Activated CD8-positive, alpha-beta T cell treated with anti-CD3 and anti-CD28 coated beads for 36 hours (primary cell): ENCODE measurements around the gene MRPS35. TPM values are rescaled to one million over a fixed set of nuclear protein-coding genes. Genes with fewer than 3 reads are reported as not detected.

Experiments used
- ATAC-seq: fragments of 200-7000 bp; cut with Tn5 transposase; one replicate; pipeline ENCODE4 v1.10.0; 2021; ENCODE audit warnings: mild to moderate bottlenecking, moderate library complexity
- CTCF ChIA-PET: fragments of 350-600 bp; sonication (Branson Sonifier 250); formaldehyde crosslinking; loops from one replicate; lab custom pipeline; 2021; ENCODE audit warnings: antibody characterized with exemption; lab: Charles Lee
- POLR2A ChIA-PET: fragments of 350-600 bp; sonication (Branson Sonifier 250); formaldehyde crosslinking; loops from one replicate; lab custom pipeline; 2021; ENCODE audit warnings: antibody characterized with exemption; lab: Charles Lee
- DNase-seq: peaks from one replicate; pipeline ENCODE4 v3.0.0-alpha.2; 2020
- H3K27ac Mint-ChIP-seq: one replicate; pipeline ENCODE4 v1.8.0; 2021; ENCODE audit warnings: mild to moderate bottlenecking, mixed read lengths
- H3K27me3 Mint-ChIP-seq: one replicate; pipeline ENCODE4 v1.8.0; 2021; ENCODE audit warnings: mixed read lengths
- H3K36me3 Mint-ChIP-seq: one replicate; pipeline ENCODE4 v1.8.0; 2021; ENCODE audit warnings: low read depth, mixed read lengths
- H3K4me1 Mint-ChIP-seq: one replicate; pipeline ENCODE4 v1.8.0; 2021; ENCODE audit warnings: low read depth, mixed read lengths
- H3K4me3 Mint-ChIP-seq: one replicate; pipeline ENCODE4 v1.8.0; 2021; ENCODE audit warnings: mild to moderate bottlenecking, moderate library complexity, mixed read lengths
- H3K9me3 Mint-ChIP-seq: one replicate; pipeline ENCODE4 v1.8.0; 2021; ENCODE audit warnings: mixed read lengths
- CTCF ChIP-seq: fragments of 200-600 bp; IDR thresholded peaks from one replicate; pipeline ENCODE4 v1.8.0; 2022; ENCODE audit warnings: antibody characterized with exemption, mild to moderate bottlenecking
- intact Hi-C: fragments of 100-400 bp; cut with micrococcal nuclease; formaldehyde crosslinking; loops from one replicate; pipeline ENCODE4 v1.10.0; 2022
- total RNA-seq, 2 experiments: library from RNA; stranded (reverse); gene quantifications; one replicate each; pipeline ENCODE4 v1.2.3, GENCODE V29; 2021

Gene MRPS35
- total RNA-seq, 2 experiments from 2014 or later, result 56.4 to 60.5 TPM

- intact Hi-C loops, result no loop called here
- Mint-ChIP-seq H3K27ac (peak overlapping the region; percentile 81), H3K27me3 (no peaks in the 10 kb centered on the region), H3K4me1 (peaks cover 25% of the 10 kb centered on the region), H3K9me3 (no peaks in the 10 kb centered on the region), H3K36me3 (peaks cover 52% of the 10 kb centered on the region), H3K4me3 (no peak overlapping the region)
- TF ChIP-seq CTCF, result no peak
- no peak for DNase-seq
- CTCF ChIA-PET, result interaction anchor here (0.9 to 9.1 kb wide), 2 partner anchors 16 to 27 kb away, joined by 3 to 55 read pairs; no protein-coding TSS in a partner anchor
- peak; percentile 82 for ATAC-seq
- POLR2A ChIA-PET, result interaction anchor here (1.2 to 4.1 kb wide), 2 partner anchors 15 to 58 kb away, joined by 3 to 15 read pairs; partner anchors contain the start of genes KLHL42 and MANSC4
Measured at GRCh38 chr12:27794818-27795584, 84.4 kb downstream of the MRPS35 start.

- Mint-ChIP-seq H3K9me3 (no peaks in the 10 kb centered on the region), H3K27me3 (no peaks in the 10 kb centered on the region), H3K4me3 (no peak overlapping the region), H3K27ac (peak overlapping the region; percentile 36), H3K36me3 (peaks cover 53% of the 10 kb centered on the region), H3K4me1 (peaks cover 33% of the 10 kb centered on the region)
- intact Hi-C loops, result no loop called here
- ATAC-seq (no peak), DNase-seq (no peak)
- no peak for TF ChIP-seq CTCF
- CTCF ChIA-PET, result interaction anchor here (0.9 to 9.1 kb wide), 2 partner anchors 17 to 26 kb away, joined by 3 to 55 read pairs; no protein-coding TSS in a partner anchor
- POLR2A ChIA-PET, result interaction anchor here (0.9 kb wide), 1 partner anchor 16 kb away, joined by 4 read pairs; no protein-coding TSS in a partner anchor
Measured at GRCh38 chr12:27796128-27796527, 85.5 kb downstream of the MRPS35 start.

GRCh38 chr12:27797301-27798025, 86.8 kb downstream of the MRPS35 start:
- CTCF ChIA-PET, result interaction anchor here (1.0 to 9.1 kb wide), 2 partner anchors 17 to 24 kb away, joined by 3 to 55 read pairs; partner anchors contain the start of genes KLHL42 and MANSC4
- Mint-ChIP-seq H3K9me3 (no peaks in the 10 kb centered on the region), H3K27ac (no peak overlapping the region), H3K27me3 (no peaks in the 10 kb centered on the region), H3K4me1 (peaks cover 46% of the 10 kb centered on the region), H3K36me3 (peaks cover 43% of the 10 kb centered on the region), H3K4me3 (no peak overlapping the region)
- POLR2A ChIA-PET, result no interaction called here
- no peak for TF ChIP-seq CTCF
- intact Hi-C loops, result no loop called here
- ATAC-seq (no peak), DNase-seq (no peak)

- no peak for TF ChIP-seq CTCF
- Mint-ChIP-seq H3K36me3 (peaks cover 28% of the 10 kb centered on the region), H3K4me1 (peaks cover 51% of the 10 kb centered on the region), H3K4me3 (no peak overlapping the region), H3K27me3 (no peaks in the 10 kb centered on the region), H3K9me3 (no peaks in the 10 kb centered on the region), H3K27ac (peak overlapping the region; percentile 89)
- ChIA-PET CTCF (interaction anchor here (9.1 kb wide), 1 partner anchor 21 kb away, joined by 55 read pairs; no protein-coding TSS in a partner anchor), POLR2A (interaction anchor here (1.1 to 1.4 kb wide), 2 partner anchors 12 to 21 kb away, joined by 3 to 5 read pairs; no protein-coding TSS in a partner anchor)
- intact Hi-C loops, result no loop called here
- DNase-seq (no peak), ATAC-seq (peak; percentile 46)
Measured at GRCh38 chr12:27800819-27801218, 90.2 kb downstream of the MRPS35 start.
